ENCODE measurements around the gene MICAL1. TPM values are rescaled to one million over a fixed set of nuclear protein-coding genes. Genes with fewer than 3 reads are reported as not detected.
A peak's percentile ranks its signal among the peaks of the same experiment; 100 is the strongest.

MICAL1 gene
- total RNA-seq, 4 donors from 2014 or later: 22.0 to 45.9 (median 28.8) TPM

DNA sequence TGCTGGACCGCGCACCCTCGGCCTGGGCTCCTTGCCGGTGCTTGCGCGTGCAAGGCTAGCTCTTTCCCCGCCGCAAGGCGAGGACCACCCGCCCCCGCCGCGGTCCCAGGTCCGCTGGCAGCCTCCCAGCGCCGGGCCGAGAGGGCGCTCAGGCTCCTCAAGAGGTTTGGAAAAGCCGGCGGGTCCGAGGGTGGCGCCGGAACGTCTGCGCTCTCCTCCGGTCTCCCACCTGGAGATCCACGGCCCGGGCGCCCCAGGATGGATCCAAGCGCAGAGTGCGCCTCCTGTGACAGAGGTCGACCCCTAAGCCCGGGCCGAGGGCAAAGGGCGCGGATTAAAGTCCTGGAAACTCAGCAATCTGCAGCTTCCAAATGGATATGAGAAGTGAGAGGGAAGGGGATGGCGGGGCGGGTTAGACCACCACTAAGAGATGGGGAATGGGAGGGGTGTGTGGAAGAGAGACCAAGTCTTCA is 575 bp upstream of the MICAL1 start:
- TF ChIP-seq, protein P1, sequence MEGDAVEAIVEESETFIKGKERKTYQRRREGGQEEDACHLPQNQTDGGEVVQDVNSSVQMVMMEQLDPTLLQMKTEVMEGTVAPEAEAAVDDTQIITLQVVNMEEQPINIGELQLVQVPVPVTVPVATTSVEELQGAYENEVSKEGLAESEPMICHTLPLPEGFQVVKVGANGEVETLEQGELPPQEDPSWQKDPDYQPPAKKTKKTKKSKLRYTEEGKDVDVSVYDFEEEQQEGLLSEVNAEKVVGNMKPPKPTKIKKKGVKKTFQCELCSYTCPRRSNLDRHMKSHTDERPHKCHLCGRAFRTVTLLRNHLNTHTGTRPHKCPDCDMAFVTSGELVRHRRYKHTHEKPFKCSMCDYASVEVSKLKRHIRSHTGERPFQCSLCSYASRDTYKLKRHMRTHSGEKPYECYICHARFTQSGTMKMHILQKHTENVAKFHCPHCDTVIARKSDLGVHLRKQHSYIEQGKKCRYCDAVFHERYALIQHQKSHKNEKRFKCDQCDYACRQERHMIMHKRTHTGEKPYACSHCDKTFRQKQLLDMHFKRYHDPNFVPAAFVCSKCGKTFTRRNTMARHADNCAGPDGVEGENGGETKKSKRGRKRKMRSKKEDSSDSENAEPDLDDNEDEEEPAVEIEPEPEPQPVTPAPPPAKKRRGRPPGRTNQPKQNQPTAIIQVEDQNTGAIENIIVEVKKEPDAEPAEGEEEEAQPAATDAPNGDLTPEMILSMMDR (IDR thresholded peaks at IDR 0.05): no peak
- peak in 1 of 2 donors; percentile 36 for TF ChIP-seq POLR2A (IDR thresholded peaks at IDR 0.05)
- Histone ChIP-seq H3K36me3 (peaks cover 12% of the 10 kb centered on the region), H3K9me3 (no peaks in the 10 kb centered on the region), H3K4me3 (peak overlapping the region; percentile 56), H3K27me3 (no peaks in the 10 kb centered on the region), H3K4me1 (peaks cover 49% of the 10 kb centered on the region), H3K27ac (peak overlapping the region; percentile 70)
- 31% methylated on average over 7 of the region's 38 CpGs for WGBS
- DNase-seq (ENCODE audit: low spot score in 2 of 2): peak in 1 of 2 donors; percentile 80

DNA sequence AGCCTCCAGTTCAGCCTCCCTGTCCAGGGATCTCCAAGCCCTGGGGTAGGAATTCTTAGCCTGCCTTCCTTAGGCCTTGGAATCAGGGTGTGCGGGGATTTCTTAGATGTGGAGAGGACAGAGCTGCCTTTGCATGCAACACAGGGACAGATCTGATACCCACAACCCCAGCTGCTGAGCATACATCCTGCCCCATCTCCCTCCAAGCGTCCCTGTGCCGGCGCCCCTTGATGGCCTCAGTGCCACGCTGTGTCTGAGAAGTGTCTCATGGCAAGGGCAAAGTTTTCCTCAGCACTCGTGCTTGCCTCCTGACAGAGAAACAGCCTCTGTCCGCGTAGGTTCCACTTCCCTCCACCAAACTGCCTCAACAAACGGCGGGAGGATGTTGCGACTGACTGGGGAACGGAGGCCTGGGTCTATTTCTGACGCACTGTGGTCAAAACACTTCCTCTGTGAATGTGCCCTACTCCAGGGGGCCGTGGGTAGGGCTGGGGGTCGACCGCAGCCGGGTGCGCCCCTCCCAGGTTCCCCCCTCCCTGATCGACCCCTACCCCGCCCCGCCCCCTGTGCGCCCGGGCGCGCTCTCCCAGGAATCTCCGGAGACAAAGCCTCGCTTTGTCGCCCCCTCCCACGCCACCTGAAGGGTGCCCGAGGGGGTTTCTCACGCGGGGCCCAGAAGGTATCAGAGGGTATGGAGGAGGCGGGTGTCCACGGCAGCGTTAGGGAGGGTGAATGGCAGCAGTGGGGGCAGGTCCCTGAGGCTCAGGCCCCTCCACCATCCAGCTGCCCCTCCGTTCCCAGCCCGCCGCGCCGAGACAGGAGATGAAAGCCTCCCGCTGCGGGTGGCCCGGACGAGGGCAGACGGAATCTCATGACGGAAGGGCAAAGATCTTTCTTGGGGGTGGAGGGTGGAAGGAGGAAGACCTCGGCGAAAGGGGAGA is 806 bp downstream of the MICAL1 start:
- H3K9me3 ChIP-seq: no peaks in the 10 kb centered on the region
- TF ChIP-seq POLR2AphosphoS5 (IDR thresholded peaks at IDR 0.05): no peak
- TF ChIP-seq EP300 (IDR thresholded peaks at IDR 0.05): no peak
- TF ChIP-seq, protein P1 (IDR thresholded peaks at IDR 0.05): no peak
- TF ChIP-seq POLR2A (IDR thresholded peaks at IDR 0.05): no peak
- peaks cover 10% of the 10 kb centered on the region for H3K36me3 ChIP-seq
- H3K4me1 ChIP-seq: peaks cover 49% of the 10 kb centered on the region
- H3K27me3 ChIP-seq: no peaks in the 10 kb centered on the region
- H3K4me3 ChIP-seq: peak overlapping the region; percentile 56
- 9% methylated on average over 27 of the region's 48 CpGs for WGBS
- DNase-seq (ENCODE audit: low spot score in 2 of 2): peak in 1 of 2 donors; percentile 84
- H3K27ac ChIP-seq: peak overlapping the region; percentile 70

DNA sequence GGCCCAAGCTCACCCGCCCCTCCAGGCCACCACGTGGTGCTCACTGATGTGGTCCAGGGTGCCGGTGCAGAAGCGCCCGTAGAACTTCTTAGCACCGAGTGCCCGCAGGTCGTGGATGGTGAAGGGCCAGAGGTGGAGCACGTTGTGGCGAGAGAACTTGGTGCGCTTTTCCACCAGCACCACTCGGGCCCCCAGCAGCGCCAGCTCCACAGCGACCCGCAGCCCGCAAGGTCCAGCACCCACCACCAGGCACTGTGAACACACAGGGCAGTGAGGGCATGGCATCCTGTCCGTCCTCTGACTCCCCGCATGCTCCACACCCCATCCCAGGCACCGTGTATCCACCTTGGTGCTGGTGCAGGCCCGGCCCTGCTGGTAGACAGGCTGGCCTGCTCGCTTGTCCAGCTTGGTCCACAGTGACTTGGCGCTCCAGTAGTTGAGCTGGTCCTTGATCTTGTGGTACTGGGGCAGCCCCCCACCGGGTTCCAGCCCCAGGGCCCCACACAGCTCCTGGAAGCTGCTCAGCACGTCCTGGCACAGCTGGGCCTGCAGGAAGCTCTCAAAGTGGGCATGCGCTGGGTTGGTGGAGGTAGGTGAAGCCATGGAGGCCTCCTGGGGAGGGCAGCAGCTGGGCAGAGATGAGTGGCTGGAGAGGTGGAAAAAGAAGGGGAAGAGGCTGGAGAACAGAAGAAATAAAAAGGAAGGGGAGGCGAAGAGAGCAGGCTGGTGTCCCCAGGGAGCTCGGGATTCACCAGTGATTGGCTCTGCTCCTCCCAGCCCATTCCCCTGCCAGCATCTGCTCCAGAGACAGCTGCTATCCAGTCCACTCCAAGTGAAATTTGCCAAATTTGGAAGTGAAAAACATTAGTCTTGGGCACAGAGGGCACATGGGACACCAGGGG is 1.7 kb downstream of the MICAL1 start:
- Histone ChIP-seq H3K4me3 (peak overlapping the region; percentile 56), H3K36me3 (peaks cover 15% of the 10 kb centered on the region), H3K27me3 (no peaks in the 10 kb centered on the region), H3K27ac (peak overlapping the region; percentile 70), H3K9me3 (no peaks in the 10 kb centered on the region), H3K4me1 (peaks cover 49% of the 10 kb centered on the region)
- no peak for DNase-seq (ENCODE audit: low spot score in 2 of 2)
- TF ChIP-seq, protein P1 (IDR thresholded peaks at IDR 0.05): no peak
- TF ChIP-seq POLR2A (IDR thresholded peaks at IDR 0.05): no peak
- TF ChIP-seq POLR2AphosphoS5 (IDR thresholded peaks at IDR 0.05): no peak
- no peak for TF ChIP-seq EP300 (IDR thresholded peaks at IDR 0.05)
- 88% methylated on average over 23 of the region's 27 CpGs for WGBS

DNA sequence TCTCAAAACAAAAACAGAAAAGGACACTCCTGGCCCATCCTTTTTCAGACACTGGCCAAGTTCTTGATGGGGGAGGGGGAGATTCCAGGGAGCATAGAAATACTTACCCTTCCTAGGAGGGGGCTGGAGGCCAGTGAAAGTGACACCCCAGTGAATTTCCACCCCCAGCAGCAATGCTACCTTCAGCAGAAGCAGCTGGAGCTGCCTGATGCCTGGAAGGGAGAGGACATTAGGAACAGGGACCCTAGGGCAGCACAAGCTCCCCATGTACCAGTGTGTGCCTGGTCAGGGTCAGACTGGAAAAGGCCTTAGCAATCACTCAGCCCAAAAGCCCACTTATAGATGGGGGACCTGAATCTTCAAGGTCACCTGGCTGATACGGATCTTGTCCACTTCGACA is 2.4 kb downstream of the MICAL1 start:
- 93% methylated on average over 2 of the region's 2 CpGs for WGBS
- TF ChIP-seq EP300 (IDR thresholded peaks at IDR 0.05) (no peak), POLR2AphosphoS5 (IDR thresholded peaks at IDR 0.05) (no peak), POLR2A (IDR thresholded peaks at IDR 0.05) (no peak)
- TF ChIP-seq, protein P1 (IDR thresholded peaks at IDR 0.05): no peak

More for the DNA sequence above, 2.4 kb downstream of the MICAL1 start:
- H3K9me3 ChIP-seq: no peaks in the 10 kb centered on the region
- peaks cover 15% of the 10 kb centered on the region for H3K36me3 ChIP-seq
- DNase-seq (ENCODE audit: low spot score in 2 of 2): peak in 1 of 2 donors; percentile 18
- peaks cover 43% of the 10 kb centered on the region for H3K4me1 ChIP-seq
- H3K27me3 ChIP-seq: no peaks in the 10 kb centered on the region
- H3K4me3 ChIP-seq: no peak overlapping the region
- no peak overlapping the region for H3K27ac ChIP-seq
